H1 (cell line): ENCODE results near the gene AATK. TPM values are rescaled to one million over a fixed set of nuclear protein-coding genes. Genes with fewer than 3 reads are reported as not detected.

Source experiments
- CBX8 ChIP-seq: fragments of 300-800, 300-1000 bp; sonication (generic); IDR thresholded peaks from 2 replicates; pipeline ENCODE4 v1.7.1; 2016; ENCODE audit warnings: low read depth, low read length, borderline replicate concordance
- CHD7 ChIP-seq: fragments of 300-600 bp; sonication (generic); IDR thresholded peaks from 2 replicates; pipeline ENCODE4 v1.7.1; 2012; ENCODE audit warnings: low read length, moderate library complexity, mild to moderate bottlenecking, inconsistent platforms; ENCODE audit not compliant: insufficient replicate concordance
- HDAC6 ChIP-seq: IDR thresholded peaks from one replicate; pipeline ENCODE4 v1.7.1; 2012; ENCODE audit warnings: low read depth, mild to moderate bottlenecking, inconsistent platforms, low read length, moderate library complexity
- NANOG ChIP-seq: IDR thresholded peaks from 2 replicates; pipeline ENCODE4 v1.6.1; 2011; ENCODE audit warnings: low read length, low read depth, mild to moderate bottlenecking, inconsistent platforms; ENCODE audit not compliant: insufficient read depth, poor library complexity, severe bottlenecking
- NRF1 ChIP-seq: IDR thresholded peaks from 2 replicates; pipeline ENCODE4 v1.6.1; 2011; ENCODE audit warnings: mild to moderate bottlenecking, low read depth, low read length, improper control_type of control experiment
- RBBP5 ChIP-seq: IDR thresholded peaks from 2 replicates; pipeline ENCODE4 v1.7.1; 2012; ENCODE audit warnings: low read depth, mild to moderate bottlenecking, inconsistent platforms, low read length, moderate library complexity, borderline replicate concordance
- YY1 ChIP-seq: IDR thresholded peaks from 2 replicates; pipeline ENCODE4 v1.6.1; 2011; ENCODE audit warnings: low read depth, mild to moderate bottlenecking, low read length
- polyA plus RNA-seq, 7 experiments: library from polyadenylated mRNA; depleted of rRNA in 3 of 7; stranded (reverse) in 5 of 7; unstranded in 2 of 7; fragments of >200 nt in 5 of 7; fragments of 200-250 nt in 2 of 7; gene quantifications; 1 replicate in 5 of 7; 2 replicates in 1 of 7; 4 replicates in 1 of 7; pipeline versions ENCODE4 v1.2.1 to v1.2.3, GENCODE V29; 2011 to 2013; ENCODE audit warnings: missing spikeins in 2 of 7, mixed read lengths in 2 of 7
- total RNA-seq: library from RNA; stranded (reverse); fragmentation: NEBNext Ultra II Directional; extraction: Animal tissue kit (Norgen Biotek cat#: 25700); gene quantifications from 2 replicates; pipeline ENCODE4 v1.2.1, GENCODE V29; 2021

AATK gene
- total and polyA plus RNA-seq, 2 of the 8 experiments (the other 6 are each of a cell fraction or from before 2014, with no cell fraction given), result 1.7 to 3.5 TPM

DNA sequence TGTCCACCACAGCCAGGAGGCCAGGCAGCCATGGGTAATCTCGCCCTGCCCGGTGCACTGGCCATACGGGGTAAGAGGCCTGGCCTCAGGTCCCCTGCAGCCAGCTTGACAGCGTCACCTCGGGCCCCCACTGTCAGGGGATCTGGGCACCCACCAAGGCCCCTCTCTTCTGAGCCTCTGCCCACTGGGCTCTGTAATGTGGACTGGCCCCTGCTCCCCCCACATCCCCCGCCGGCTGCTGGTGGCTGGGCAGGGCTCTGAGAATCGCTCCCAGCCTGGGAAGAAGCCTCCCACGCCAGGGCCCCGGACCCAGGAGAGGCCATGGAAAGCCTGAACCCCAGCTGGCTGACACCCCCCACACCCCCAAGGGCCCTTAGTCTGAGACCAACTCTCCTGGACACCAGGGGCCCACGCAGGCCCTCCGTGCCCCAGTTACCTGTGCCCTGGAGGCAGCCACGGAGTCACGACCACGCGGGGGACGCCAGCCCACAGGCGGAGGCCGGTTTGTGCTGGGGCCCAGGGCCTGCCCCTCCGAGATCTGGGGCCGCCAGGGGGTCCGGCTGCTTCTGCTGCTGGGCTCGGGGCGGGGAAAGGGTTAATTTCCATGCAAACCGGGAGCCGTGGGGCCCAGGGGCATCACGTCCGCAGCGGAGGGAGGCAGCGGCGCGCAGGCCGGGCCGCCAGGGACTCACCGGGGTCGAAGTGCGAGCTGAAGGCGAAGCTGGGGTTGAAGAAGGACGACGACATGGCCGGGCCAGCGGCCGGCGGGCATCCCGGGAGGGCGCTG is 582 bp downstream of the AATK start, which contains the start of gene PVALEF (continued):
- TF ChIP-seq CHD7 (no peak), NANOG (no peak), NRF1 (no peak), RBBP5 (no peak), YY1 (no peak), HDAC6 (no peak), CBX8 (no peak)
- TF ChIP-seq, all 59 proteins: peak for 5
